Islet precursor cell (in vitro differentiated cells): ENCODE data around the gene KLRC3.
"Not testable (repeated sequence)": the region's sequence is repeated elsewhere in the genome, so short reads cannot be mapped to it uniquely, and the experiment has no call there.

ENCODE experiments used
- DNase-seq: peaks from one replicate; pipeline ENCODE4 v3.0.0-alpha.2; 2018

The KLRC3 gene

GRCh38 chr12:10368206-10369171, 51.9 kb downstream of the KLRC3 start:
- no peak for DNase-seq

GRCh38 chr12:10367714-10368113, 52.7 kb downstream of the KLRC3 start:
- not testable (repeated sequence) for DNase-seq

GRCh38 chr12:10366875-10367274, 53.5 kb downstream of the KLRC3 start:
- no peak for DNase-seq

- DNase-seq, result no peak
Measured at GRCh38 chr12:10365696-10366405, 54.5 kb downstream of the KLRC3 start.

GRCh38 chr12:10364815-10365622, 55.4 kb downstream of the KLRC3 start:
- peak; percentile 90 for DNase-seq

- peak; percentile 77 for DNase-seq
Measured at GRCh38 chr12:10363914-10364814, 56.2 kb downstream of the KLRC3 start.

- no peak for DNase-seq
Measured at GRCh38 chr12:10363658-10363913, 56.8 kb downstream of the KLRC3 start.

- DNase-seq, result no peak
Measured at GRCh38 chr12:10362828-10363657, 57.4 kb downstream of the KLRC3 start.

- DNase-seq, result no peak
Measured at GRCh38 chr12:10362325-10362724, 58.1 kb downstream of the KLRC3 start.
